Measurements from ENCODE around the gene AFF1. TPM values are rescaled to one million over a fixed set of nuclear protein-coding genes. Genes with fewer than 3 reads are reported as not detected.
"Not testable (repeated sequence)": the region's sequence is repeated elsewhere in the genome, so short reads cannot be mapped to it uniquely, and the experiment has no call there.

The AFF1 gene
- total RNA-seq, 1 donor from 2014 or later = 73.3 TPM

GRCh38 chr4:86968547-86968946, 33.7 kb downstream of the AFF1 start:
- DNase-seq (ENCODE audit: missing footprints) (no peak), ATAC-seq (no peak)
- intact Hi-C loops (cut with DNase I) = loop anchor here (5.0 kb wide), 1 partner anchor 34 kb away; no protein-coding TSS in a partner anchor

GRCh38 chr4:86970447-86971354, 35.9 kb downstream of the AFF1 start:
- ATAC-seq = no peak
- DNase-seq (ENCODE audit: missing footprints) = no peak
- intact Hi-C loops (cut with DNase I) = no loop called here

- DNase-seq (ENCODE audit: missing footprints) (no peak), ATAC-seq (no peak)
- intact Hi-C loops (cut with DNase I) = no loop called here
Measured at GRCh38 chr4:86971355-86971683, 36.5 kb downstream of the AFF1 start.

- intact Hi-C loops (cut with DNase I) = no loop called here
- DNase-seq (ENCODE audit: missing footprints) = no peak
- ATAC-seq = peak; percentile 90
Measured at GRCh38 chr4:86972997-86973396, 38.2 kb downstream of the AFF1 start.

- ATAC-seq = no peak
- intact Hi-C loops (cut with DNase I) = no loop called here
- no peak for DNase-seq (ENCODE audit: missing footprints)
Measured at GRCh38 chr4:86973668-86974067, 38.9 kb downstream of the AFF1 start.

GRCh38 chr4:86974551-86974994, 39.8 kb downstream of the AFF1 start:
- intact Hi-C loops (cut with DNase I) = no loop called here
- DNase-seq (ENCODE audit: missing footprints) (no peak), ATAC-seq (no peak)

- DNase-seq (ENCODE audit: missing footprints) (no peak), ATAC-seq (no peak)
- intact Hi-C loops (cut with DNase I) = no loop called here
Measured at GRCh38 chr4:86975927-86976326, 41.1 kb downstream of the AFF1 start.

- DNase-seq (ENCODE audit: missing footprints) (no peak), ATAC-seq (no peak)
- intact Hi-C loops (cut with DNase I) = no loop called here
Measured at GRCh38 chr4:86976801-86977485, 42.1 kb downstream of the AFF1 start.

- DNase-seq (ENCODE audit: missing footprints) (no peak), ATAC-seq (no peak)
- intact Hi-C loops (cut with DNase I) = no loop called here
Measured at GRCh38 chr4:86977621-86978184, 42.9 kb downstream of the AFF1 start.

- DNase-seq (ENCODE audit: missing footprints) (no peak), ATAC-seq (no peak)
- intact Hi-C loops (cut with DNase I) = no loop called here
Measured at GRCh38 chr4:86978709-86979108, 43.9 kb downstream of the AFF1 start.

- intact Hi-C loops (cut with DNase I) = no loop called here
- DNase-seq (ENCODE audit: missing footprints) (no peak), ATAC-seq (no peak)
Measured at GRCh38 chr4:86980230-86980629, 45.4 kb downstream of the AFF1 start.

- ATAC-seq = peak; percentile 68
- intact Hi-C loops (cut with DNase I) = no loop called here
- DNase-seq (ENCODE audit: missing footprints) = no peak
Measured at GRCh38 chr4:86981789-86982188, 47.0 kb downstream of the AFF1 start.

- DNase-seq (ENCODE audit: missing footprints); intact Hi-C loops (cut with DNase I); ATAC-seq: not testable (repeated sequence)
Measured at GRCh38 chr4:86985852-86986251, 51.0 kb downstream of the AFF1 start.

GRCh38 chr4:86989658-86990057, 54.8 kb downstream of the AFF1 start:
- DNase-seq (ENCODE audit: missing footprints); ATAC-seq; intact Hi-C loops (cut with DNase I): not testable (repeated sequence)

GRCh38 chr4:86990510-86990909, 55.7 kb downstream of the AFF1 start:
- no peak for ATAC-seq
- DNase-seq (ENCODE audit: missing footprints) = no peak
- intact Hi-C loops (cut with DNase I) = no loop called here

GRCh38 chr4:86991994-86992393, 57.2 kb downstream of the AFF1 start:
- DNase-seq (ENCODE audit: missing footprints) (no peak), ATAC-seq (no peak)
- intact Hi-C loops (cut with DNase I) = no loop called here

GRCh38 chr4:86993909-86994681, 59.3 kb downstream of the AFF1 start:
- intact Hi-C loops (cut with DNase I) = no loop called here
- ATAC-seq (no peak), DNase-seq (ENCODE audit: missing footprints) (no peak)

GRCh38 chr4:86994686-86995085, 59.9 kb downstream of the AFF1 start:
- intact Hi-C loops (cut with DNase I) = no loop called here
- no peak for ATAC-seq
- DNase-seq (ENCODE audit: missing footprints) = no peak

- DNase-seq (ENCODE audit: missing footprints); intact Hi-C loops (cut with DNase I); ATAC-seq: not testable (repeated sequence)
Measured at GRCh38 chr4:86996510-86996909, 61.7 kb downstream of the AFF1 start.

Measured in Right ventricle myocardium inferior (tissue), 1 donor.